ENCODE measurements around the gene FAM177A1.
A peak's percentile ranks its signal among the peaks of the same experiment; 100 is the strongest.

FAM177A1 gene

GRCh38 chr14:35046048-35046750 is at the start of gene FAM177A1:
Gene FAM177A1, plus strand, starts transcription at chr14:35046272. Its CDS starts 192 bp downstream, at chr14:35046464.
- peak within 1 kb of the TSS; percentile 81 for H3K4me3 ChIP-seq (ENCODE audit: low read depth, low read length)
- H3K79me2 ChIP-seq = peaks cover 5% of the 10 kb centered on the region
- H3K4me2 ChIP-seq (ENCODE audit: low read length) = peak within 1 kb of the TSS; percentile 88
- no peaks in the 10 kb centered on the region for H3K27me3 ChIP-seq (ENCODE audit: control insufficient read depth, insufficient read depth, low read length)
- peak within 1 kb of the TSS; percentile 94 for H2AFZ ChIP-seq
- H3K36me3 ChIP-seq (ENCODE audit: control insufficient read depth, insufficient read depth, low read length) = no peaks in the 10 kb centered on the region
- H3K27ac ChIP-seq = peak within 1 kb of the TSS; percentile 94
- no peak for TF ChIP-seq CTCF (IDR thresholded peaks at IDR 0.05)
- H3K4me1 ChIP-seq = peaks cover 6% of the 10 kb centered on the region
- H3K9ac ChIP-seq = peak within 1 kb of the TSS; percentile 84
- H3K9me3 ChIP-seq (ENCODE audit: control insufficient read depth, low read length) = no peaks in the 10 kb centered on the region

- H3K79me2 ChIP-seq = peaks cover 3% of the 10 kb centered on the region
- no peaks in the 10 kb centered on the region for H3K27me3 ChIP-seq (ENCODE audit: control insufficient read depth, insufficient read depth, low read length)
- H3K27ac ChIP-seq = no peak overlapping the region
- TF ChIP-seq CTCF (IDR thresholded peaks at IDR 0.05) = no peak
- no peak overlapping the region for H3K4me3 ChIP-seq (ENCODE audit: low read depth, low read length)
- H3K4me1 ChIP-seq = no peaks in the 10 kb centered on the region
- H3K9me3 ChIP-seq (ENCODE audit: control insufficient read depth, low read length) = no peaks in the 10 kb centered on the region
- no peak overlapping the region for H2AFZ ChIP-seq
- H3K4me2 ChIP-seq (ENCODE audit: low read length) = no peak overlapping the region
- H3K9ac ChIP-seq = no peak overlapping the region
- H3K36me3 ChIP-seq (ENCODE audit: control insufficient read depth, insufficient read depth, low read length) = no peaks in the 10 kb centered on the region
Observed at GRCh38 chr14:34997762-34998161, 48.3 kb upstream of the FAM177A1 start.

DNA sequence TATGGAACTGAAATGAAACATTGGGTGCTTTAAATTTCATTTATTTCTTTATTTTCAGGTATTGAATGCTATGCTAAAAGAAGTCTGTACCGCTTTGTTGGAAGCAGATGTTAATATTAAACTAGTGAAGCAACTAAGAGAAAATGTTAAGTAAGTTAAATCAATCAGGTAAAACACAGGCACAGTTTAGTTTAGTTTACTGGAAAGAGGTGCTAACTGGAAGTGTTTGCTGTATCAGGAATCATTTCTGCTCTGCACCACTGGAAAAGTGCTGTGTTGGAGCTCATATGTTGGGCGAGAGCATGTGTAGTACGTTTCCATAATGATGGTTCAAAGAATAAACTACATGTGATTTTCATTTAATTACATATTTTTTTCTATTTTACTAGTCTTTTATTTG is 46.6 kb upstream of the FAM177A1 start:
- TF ChIP-seq CTCF (IDR thresholded peaks at IDR 0.05) = no peak
- Histone ChIP-seq H3K36me3 (ENCODE audit: control insufficient read depth, insufficient read depth, low read length) (no peaks in the 10 kb centered on the region), H3K79me2 (no peaks in the 10 kb centered on the region), H3K27ac (no peak overlapping the region), H3K4me2 (ENCODE audit: low read length) (no peak overlapping the region), H3K9ac (no peak overlapping the region), H2AFZ (no peak overlapping the region), H3K4me3 (ENCODE audit: low read depth, low read length) (no peak overlapping the region), H3K27me3 (ENCODE audit: control insufficient read depth, insufficient read depth, low read length) (no peaks in the 10 kb centered on the region), H3K9me3 (ENCODE audit: control insufficient read depth, low read length) (no peaks in the 10 kb centered on the region), H3K4me1 (no peaks in the 10 kb centered on the region)

DNA sequence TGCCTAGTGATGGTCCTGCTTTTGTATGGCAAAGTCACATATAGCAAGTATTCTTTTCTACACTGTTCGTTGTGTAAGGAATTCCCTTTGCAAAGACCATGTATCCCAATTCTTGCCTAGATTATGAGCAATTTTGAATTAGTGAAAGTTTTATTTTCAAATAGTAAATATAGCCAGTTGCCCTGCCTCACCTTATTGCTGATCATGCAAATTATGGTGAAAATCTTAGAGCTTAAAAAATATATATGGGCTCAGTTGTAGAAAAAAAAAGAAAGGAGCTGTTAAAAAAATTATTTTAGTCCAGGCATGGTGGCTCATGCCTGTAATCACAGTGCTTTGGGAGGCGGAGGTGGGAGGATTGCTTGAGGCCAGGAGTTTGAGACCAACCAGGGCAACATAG is 44.5 kb upstream of the FAM177A1 start:
- Histone ChIP-seq H3K79me2 (no peaks in the 10 kb centered on the region), H3K4me2 (ENCODE audit: low read length) (no peak overlapping the region), H3K27ac (no peak overlapping the region), H2AFZ (no peak overlapping the region), H3K4me1 (no peaks in the 10 kb centered on the region), H3K4me3 (ENCODE audit: low read depth, low read length) (no peak overlapping the region), H3K36me3 (ENCODE audit: control insufficient read depth, insufficient read depth, low read length) (no peaks in the 10 kb centered on the region), H3K9me3 (ENCODE audit: control insufficient read depth, low read length) (no peaks in the 10 kb centered on the region), H3K27me3 (ENCODE audit: control insufficient read depth, insufficient read depth, low read length) (no peaks in the 10 kb centered on the region), H3K9ac (no peak overlapping the region)
- TF ChIP-seq CTCF (IDR thresholded peaks at IDR 0.05) = no peak

DNA sequence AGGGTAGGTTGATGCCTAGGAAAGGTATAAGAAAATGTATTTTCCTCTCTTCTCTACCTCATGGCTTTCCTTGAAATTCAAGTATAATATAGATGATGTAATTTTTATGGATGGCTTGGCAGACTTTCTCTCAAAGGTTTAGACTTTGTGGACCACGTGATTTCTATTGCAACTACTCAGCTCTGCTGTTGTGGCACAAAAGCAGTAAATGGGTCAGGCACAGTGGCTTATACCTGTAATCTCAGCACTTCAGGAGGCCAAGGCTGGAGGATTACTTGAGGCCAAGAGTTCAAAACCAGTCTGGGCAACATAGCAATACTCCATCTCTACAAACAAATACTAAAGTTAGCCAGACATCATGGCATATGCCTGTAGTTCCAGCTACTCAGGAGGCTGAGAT is 41.2 kb upstream of the FAM177A1 start:
- no peaks in the 10 kb centered on the region for H3K4me1 ChIP-seq
- H3K36me3 ChIP-seq (ENCODE audit: control insufficient read depth, insufficient read depth, low read length) = no peaks in the 10 kb centered on the region

More for the DNA sequence above, 41.2 kb upstream of the FAM177A1 start:
- no peaks in the 10 kb centered on the region for H3K27me3 ChIP-seq (ENCODE audit: control insufficient read depth, insufficient read depth, low read length)
- H2AFZ ChIP-seq = no peak overlapping the region
- no peak overlapping the region for H3K4me3 ChIP-seq (ENCODE audit: low read depth, low read length)
- no peak overlapping the region for H3K9ac ChIP-seq
- no peak for TF ChIP-seq CTCF (IDR thresholded peaks at IDR 0.05)
- no peaks in the 10 kb centered on the region for H3K79me2 ChIP-seq
- no peaks in the 10 kb centered on the region for H3K9me3 ChIP-seq (ENCODE audit: control insufficient read depth, low read length)
- no peak overlapping the region for H3K27ac ChIP-seq
- no peak overlapping the region for H3K4me2 ChIP-seq (ENCODE audit: low read length)

Measured in parathyroid adenoma (tissue), 2 donors.